DOHH2 (cell line): ENCODE results near the gene STAG2.

Experiments
- EZH2phosphoT487 ChIP-seq: fragments of 200-600 bp; sonication (generic); IDR thresholded peaks from 2 replicates; pipeline ENCODE4 v1.6.1; 2017; ENCODE audit warnings: borderline replicate concordance, mild to moderate bottlenecking, antibody characterized with exemption, low read length, moderate library complexity, mixed read lengths
- TF ChIP-seq, protein P1 (sequence below): fragments of 200-600 bp; sonication (generic); IDR thresholded peaks from one replicate; pipeline ENCODE4 v1.5.1; 2014; ENCODE audit warnings: antibody characterized with exemption, mild to moderate bottlenecking, low read depth, low read length; ENCODE audit not compliant: poor library complexity, severe bottlenecking

DNA sequence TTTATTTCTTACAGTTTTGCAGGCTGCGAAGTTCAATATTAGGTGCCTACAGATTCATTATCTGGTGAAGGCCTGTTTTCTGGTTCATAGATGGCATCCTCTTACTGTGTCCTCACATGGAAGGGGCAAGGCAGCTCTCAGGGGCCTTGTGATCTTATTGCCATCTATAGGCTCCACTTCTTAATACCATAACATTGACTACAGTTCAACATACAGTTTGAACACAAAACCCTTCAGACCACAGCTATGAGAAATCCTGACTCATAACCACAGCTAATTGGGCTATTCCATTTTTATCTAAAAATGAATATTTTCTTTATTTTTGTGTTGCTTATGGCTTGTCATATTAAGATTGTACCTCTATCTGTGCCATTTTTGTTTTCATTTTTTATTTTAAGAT is 72.3 kb downstream of the STAG2 start:
- TF ChIP-seq, protein P1, sequence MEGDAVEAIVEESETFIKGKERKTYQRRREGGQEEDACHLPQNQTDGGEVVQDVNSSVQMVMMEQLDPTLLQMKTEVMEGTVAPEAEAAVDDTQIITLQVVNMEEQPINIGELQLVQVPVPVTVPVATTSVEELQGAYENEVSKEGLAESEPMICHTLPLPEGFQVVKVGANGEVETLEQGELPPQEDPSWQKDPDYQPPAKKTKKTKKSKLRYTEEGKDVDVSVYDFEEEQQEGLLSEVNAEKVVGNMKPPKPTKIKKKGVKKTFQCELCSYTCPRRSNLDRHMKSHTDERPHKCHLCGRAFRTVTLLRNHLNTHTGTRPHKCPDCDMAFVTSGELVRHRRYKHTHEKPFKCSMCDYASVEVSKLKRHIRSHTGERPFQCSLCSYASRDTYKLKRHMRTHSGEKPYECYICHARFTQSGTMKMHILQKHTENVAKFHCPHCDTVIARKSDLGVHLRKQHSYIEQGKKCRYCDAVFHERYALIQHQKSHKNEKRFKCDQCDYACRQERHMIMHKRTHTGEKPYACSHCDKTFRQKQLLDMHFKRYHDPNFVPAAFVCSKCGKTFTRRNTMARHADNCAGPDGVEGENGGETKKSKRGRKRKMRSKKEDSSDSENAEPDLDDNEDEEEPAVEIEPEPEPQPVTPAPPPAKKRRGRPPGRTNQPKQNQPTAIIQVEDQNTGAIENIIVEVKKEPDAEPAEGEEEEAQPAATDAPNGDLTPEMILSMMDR = no peak
- TF ChIP-seq EZH2phosphoT487 = no peak
